ENCODE measurements around the gene PTGES.

PTGES gene

GRCh38 chr9:129740666-129741464 is 12.0 kb downstream of the PTGES start:
- DNase-seq = no peak

- DNase-seq = no peak
These were observed 12.7 kb downstream of the PTGES start for GRCh38 chr9:129740174-129740573.

GRCh38 chr9:129739432-129739831 is 13.4 kb downstream of the PTGES start:
- DNase-seq = no peak

- DNase-seq = peak; percentile 67 to 82 (median 76)
These were observed 15.2 kb downstream of the PTGES start for GRCh38 chr9:129737479-129738274.

- no peak for DNase-seq
These were observed 16.5 kb downstream of the PTGES start for GRCh38 chr9:129736334-129736733.

- DNase-seq = no peak
These were observed 17.3 kb downstream of the PTGES start for GRCh38 chr9:129735546-129735945.

- no peak for DNase-seq
These were observed 19.2 kb downstream of the PTGES start for GRCh38 chr9:129733632-129733953.

GRCh38 chr9:129732946-129733631 is 19.8 kb downstream of the PTGES start:
- no peak for DNase-seq

- no peak for DNase-seq
These were observed 20.7 kb downstream of the PTGES start for GRCh38 chr9:129732100-129732499.

GRCh38 chr9:129731477-129732085 is 21.3 kb downstream of the PTGES start:
- no peak for DNase-seq

- no peak for DNase-seq
These were observed 24.1 kb downstream of the PTGES start for GRCh38 chr9:129728744-129729143.

- DNase-seq = peak; percentile 12 to 56 (median 30)
These were observed 26.3 kb downstream of the PTGES start for GRCh38 chr9:129726322-129727160.

- DNase-seq = no peak
These were observed 27.0 kb downstream of the PTGES start for GRCh38 chr9:129725795-129726251.

- no peak for DNase-seq
These were observed 28.2 kb downstream of the PTGES start for GRCh38 chr9:129724456-129725190.

- DNase-seq = no peak
These were observed 29.9 kb downstream of the PTGES start for GRCh38 chr9:129722913-129723312.

GRCh38 chr9:129720865-129721545 is 31.8 kb downstream of the PTGES start:
- no peak for DNase-seq

- no peak for DNase-seq
These were observed 32.5 kb downstream of the PTGES start for GRCh38 chr9:129720181-129720864.

GRCh38 chr9:129719135-129719534 is 33.7 kb downstream of the PTGES start:
- no peak for DNase-seq

- no peak for DNase-seq
These were observed 34.2 kb downstream of the PTGES start for GRCh38 chr9:129718647-129719046.

GRCh38 chr9:129717991-129718390 is 34.9 kb downstream of the PTGES start:
- DNase-seq = no peak

Data from T-helper 2 cell (primary cell).